Osteoblast (primary cell): ENCODE data around the gene MBD5. TPM values are rescaled to one million over a fixed set of nuclear protein-coding genes. Genes with fewer than 3 reads are reported as not detected.

Experiments
- DNase-seq: peaks from one replicate; pipeline ENCODE4 v3.0.0; 2011; ENCODE audit warnings: low spot score, mixed read lengths; ENCODE audit not compliant: insufficient read length; ENCODE audit errors: missing footprints
- H2AFZ ChIP-seq: 2 replicates; pipeline ENCODE4 v1.6.0; 2011; ENCODE audit warnings: mild to moderate bottlenecking, low read length
- H3K27ac ChIP-seq: 2 replicates; pipeline ENCODE4 v1.5.1; 2011; ENCODE audit warnings: mild to moderate bottlenecking, low read depth, low read length, moderate library complexity
- H3K27me3 ChIP-seq: 2 replicates; pipeline ENCODE4 v1.6.0; 2012; ENCODE audit warnings: mild to moderate bottlenecking, control low read depth, inconsistent platforms, low read length, moderate library complexity; ENCODE audit not compliant: insufficient read depth
- H3K36me3 ChIP-seq: 2 replicates; pipeline ENCODE4 v1.5.1; 2011; ENCODE audit warnings: mild to moderate bottlenecking, low read length, control low read depth, moderate library complexity; ENCODE audit not compliant: insufficient read depth
- H3K4me1 ChIP-seq: 2 replicates; pipeline ENCODE4 v1.5.1; 2011; ENCODE audit warnings: mild to moderate bottlenecking, low read length, control low read depth, moderate library complexity; ENCODE audit not compliant: insufficient read depth
- H3K4me2 ChIP-seq: 2 replicates; pipeline ENCODE4 v1.6.0; 2011; ENCODE audit warnings: mild to moderate bottlenecking, low read length; ENCODE audit not compliant: insufficient read depth
- H3K4me3 ChIP-seq: fragments of 200-600 bp; sonication (generic); 3 replicates; pipeline ENCODE4 v1.5.1; 2012; ENCODE audit warnings: mild to moderate bottlenecking, low read length, inconsistent platforms; ENCODE audit not compliant: insufficient read depth
- H3K79me2 ChIP-seq: 2 replicates; pipeline ENCODE4 v1.6.0; 2012; ENCODE audit warnings: mild to moderate bottlenecking, low read length, control low read depth, inconsistent platforms; ENCODE audit not compliant: insufficient read depth
- H3K9me3 ChIP-seq: 2 replicates; pipeline ENCODE4 v1.5.1; 2011; ENCODE audit warnings: low read depth, low read length, control low read depth
- H4K20me1 ChIP-seq: 2 replicates; pipeline ENCODE4 v1.6.0; 2012; ENCODE audit warnings: mild to moderate bottlenecking, low read length, control low read depth; ENCODE audit not compliant: insufficient read depth
- total RNA-seq: library from RNA; depleted of rRNA; stranded (reverse); fragments of >200 nt; gene quantifications from 2 replicates; pipeline ENCODE4 v1.2.3, GENCODE V29; 2012
- TF ChIP-seq, protein P1 (sequence below): IDR thresholded peaks from 2 replicates; pipeline ENCODE4 v1.5.1; 2011; ENCODE audit warnings: mild to moderate bottlenecking, low read depth, low read length, moderate library complexity; ENCODE audit errors: extremely low read depth

MBD5 gene
- total RNA-seq, 1 donor: 22.4 TPM

DNA sequence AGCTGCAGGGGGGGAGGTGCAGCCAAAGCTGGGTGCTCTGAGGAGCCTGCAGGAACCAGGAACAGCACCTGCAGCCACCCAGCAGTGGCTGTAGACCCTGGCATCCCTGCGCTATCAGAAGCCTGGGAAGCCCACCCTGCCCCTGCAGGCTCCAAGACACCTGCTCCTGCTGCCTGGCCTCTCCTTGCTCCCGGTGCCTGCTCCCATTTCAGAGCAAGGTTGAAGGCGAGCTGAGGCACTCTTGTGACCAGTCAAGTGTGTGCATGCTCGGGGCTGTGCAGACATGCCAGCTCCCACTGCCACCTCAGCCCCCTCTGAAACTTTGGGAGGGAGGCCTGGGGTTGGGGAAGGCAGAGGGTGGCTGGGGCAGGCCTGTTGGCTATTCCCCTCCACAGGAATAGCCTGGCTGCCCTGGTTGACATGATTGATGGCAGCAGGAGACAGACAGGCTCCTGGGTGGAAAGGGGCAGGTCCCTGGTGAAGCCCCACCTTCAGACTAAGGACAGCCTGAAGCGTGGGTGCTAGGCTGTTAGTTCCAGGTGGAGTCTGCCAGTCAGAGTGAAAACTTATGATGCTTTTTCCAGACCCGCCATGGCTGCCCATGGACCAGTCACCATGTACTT is 151.4 kb downstream of the MBD5 start:
- H3K4me3 ChIP-seq: no peak overlapping the region
- no peaks in the 10 kb centered on the region for H3K79me2 ChIP-seq
- no peak overlapping the region for H3K27ac ChIP-seq
- H3K36me3 ChIP-seq: no peaks in the 10 kb centered on the region
- H2AFZ ChIP-seq: no peak overlapping the region
- no peaks in the 10 kb centered on the region for H3K27me3 ChIP-seq
- no peaks in the 10 kb centered on the region for H3K4me1 ChIP-seq
- no peak for DNase-seq
- H4K20me1 ChIP-seq: no peaks in the 10 kb centered on the region
- H3K4me2 ChIP-seq: no peak overlapping the region
- TF ChIP-seq, protein P1, sequence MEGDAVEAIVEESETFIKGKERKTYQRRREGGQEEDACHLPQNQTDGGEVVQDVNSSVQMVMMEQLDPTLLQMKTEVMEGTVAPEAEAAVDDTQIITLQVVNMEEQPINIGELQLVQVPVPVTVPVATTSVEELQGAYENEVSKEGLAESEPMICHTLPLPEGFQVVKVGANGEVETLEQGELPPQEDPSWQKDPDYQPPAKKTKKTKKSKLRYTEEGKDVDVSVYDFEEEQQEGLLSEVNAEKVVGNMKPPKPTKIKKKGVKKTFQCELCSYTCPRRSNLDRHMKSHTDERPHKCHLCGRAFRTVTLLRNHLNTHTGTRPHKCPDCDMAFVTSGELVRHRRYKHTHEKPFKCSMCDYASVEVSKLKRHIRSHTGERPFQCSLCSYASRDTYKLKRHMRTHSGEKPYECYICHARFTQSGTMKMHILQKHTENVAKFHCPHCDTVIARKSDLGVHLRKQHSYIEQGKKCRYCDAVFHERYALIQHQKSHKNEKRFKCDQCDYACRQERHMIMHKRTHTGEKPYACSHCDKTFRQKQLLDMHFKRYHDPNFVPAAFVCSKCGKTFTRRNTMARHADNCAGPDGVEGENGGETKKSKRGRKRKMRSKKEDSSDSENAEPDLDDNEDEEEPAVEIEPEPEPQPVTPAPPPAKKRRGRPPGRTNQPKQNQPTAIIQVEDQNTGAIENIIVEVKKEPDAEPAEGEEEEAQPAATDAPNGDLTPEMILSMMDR: no peak
- H3K9me3 ChIP-seq: no peaks in the 10 kb centered on the region

DNA sequence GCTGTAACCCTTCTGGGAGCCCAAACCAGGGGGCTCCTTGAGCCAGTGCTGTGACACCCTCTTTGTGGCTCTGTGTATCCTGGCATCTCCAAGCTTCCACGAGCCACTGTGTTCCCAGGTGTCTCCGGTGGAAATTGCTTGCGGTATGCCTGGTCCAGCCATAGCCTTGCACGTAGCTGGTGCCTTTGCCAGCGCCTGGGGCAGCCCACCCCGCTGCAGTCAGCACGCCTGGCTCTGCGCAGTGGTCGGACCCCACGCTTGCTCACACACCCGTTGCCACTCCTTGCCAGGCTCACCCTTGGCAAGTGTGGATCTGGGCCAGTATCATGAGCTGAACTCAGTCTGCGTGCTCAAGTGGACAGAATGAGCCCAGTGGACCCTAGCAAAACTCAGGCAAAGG is 152.3 kb downstream of the MBD5 start:
- DNase-seq: no peak
- Histone ChIP-seq H3K9me3 (no peaks in the 10 kb centered on the region), H3K4me3 (no peak overlapping the region), H3K79me2 (no peaks in the 10 kb centered on the region), H3K36me3 (no peaks in the 10 kb centered on the region), H3K4me1 (no peaks in the 10 kb centered on the region), H2AFZ (no peak overlapping the region), H3K27me3 (no peaks in the 10 kb centered on the region), H4K20me1 (no peaks in the 10 kb centered on the region), H3K27ac (no peak overlapping the region), H3K4me2 (no peak overlapping the region)
- TF ChIP-seq, protein P1: no peak

DNA sequence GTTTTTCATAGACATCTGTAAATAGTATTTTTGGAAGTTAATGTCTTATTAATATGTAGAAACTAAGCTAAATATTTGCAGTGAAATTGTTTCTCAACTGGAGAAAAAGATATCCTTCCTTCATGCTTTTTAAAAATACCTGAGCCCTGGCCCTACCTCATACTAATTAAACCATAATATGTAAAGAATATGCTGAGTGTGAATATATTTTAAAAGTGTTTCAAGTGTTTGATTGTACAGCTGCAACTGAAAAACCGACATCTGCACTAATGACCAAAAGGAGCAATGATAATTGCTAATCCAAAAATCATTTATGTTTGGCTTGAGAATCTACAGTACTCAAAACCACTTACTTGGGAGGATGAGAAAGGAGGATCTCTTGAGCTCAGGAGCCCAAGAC is 156.7 kb downstream of the MBD5 start:
- no peak overlapping the region for H3K27ac ChIP-seq
- no peak overlapping the region for H2AFZ ChIP-seq
- no peak overlapping the region for H3K4me3 ChIP-seq
- no peaks in the 10 kb centered on the region for H3K4me1 ChIP-seq
- no peaks in the 10 kb centered on the region for H3K9me3 ChIP-seq
- TF ChIP-seq, protein P1: no peak
- no peak overlapping the region for H3K4me2 ChIP-seq
- H4K20me1 ChIP-seq: no peaks in the 10 kb centered on the region
- H3K79me2 ChIP-seq: no peaks in the 10 kb centered on the region
- H3K27me3 ChIP-seq: no peaks in the 10 kb centered on the region
- no peak for DNase-seq
- peaks cover 6% of the 10 kb centered on the region for H3K36me3 ChIP-seq

DNA sequence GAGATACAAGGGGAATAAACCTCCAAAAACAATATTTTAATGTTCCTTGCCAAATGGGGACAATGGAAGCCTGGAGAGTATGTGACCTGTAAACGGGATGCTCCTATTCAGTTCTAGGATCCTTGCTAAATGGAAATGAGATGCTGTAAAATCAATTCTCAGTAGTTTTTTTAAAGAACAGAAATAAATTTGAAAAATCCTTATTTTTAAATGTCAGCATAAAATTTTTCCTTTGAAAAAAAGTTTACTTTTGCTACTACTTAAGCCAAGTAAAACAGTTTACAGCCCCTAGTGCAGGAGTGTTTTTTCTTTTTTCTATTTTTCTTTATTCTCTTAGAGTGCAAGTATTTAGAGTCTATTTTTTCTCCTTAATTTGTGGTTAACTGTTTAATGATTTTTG is 158.8 kb downstream of the MBD5 start:
- no peaks in the 10 kb centered on the region for H3K4me1 ChIP-seq
- H3K4me3 ChIP-seq: no peak overlapping the region
- DNase-seq: no peak
- no peaks in the 10 kb centered on the region for H3K79me2 ChIP-seq
- TF ChIP-seq, protein P1: no peak
- no peak overlapping the region for H2AFZ ChIP-seq
- peaks cover 6% of the 10 kb centered on the region for H3K36me3 ChIP-seq
- H4K20me1 ChIP-seq: no peaks in the 10 kb centered on the region
- no peaks in the 10 kb centered on the region for H3K27me3 ChIP-seq
- no peaks in the 10 kb centered on the region for H3K9me3 ChIP-seq
- no peak overlapping the region for H3K27ac ChIP-seq
- H3K4me2 ChIP-seq: no peak overlapping the region
